ENCODE data around the gene C16orf74. TPM values are rescaled to one million over a fixed set of nuclear protein-coding genes. Genes with fewer than 3 reads are reported as not detected.

C16orf74 gene
- polyA plus RNA-seq, 1 donor, result 1.8 TPM

DNA sequence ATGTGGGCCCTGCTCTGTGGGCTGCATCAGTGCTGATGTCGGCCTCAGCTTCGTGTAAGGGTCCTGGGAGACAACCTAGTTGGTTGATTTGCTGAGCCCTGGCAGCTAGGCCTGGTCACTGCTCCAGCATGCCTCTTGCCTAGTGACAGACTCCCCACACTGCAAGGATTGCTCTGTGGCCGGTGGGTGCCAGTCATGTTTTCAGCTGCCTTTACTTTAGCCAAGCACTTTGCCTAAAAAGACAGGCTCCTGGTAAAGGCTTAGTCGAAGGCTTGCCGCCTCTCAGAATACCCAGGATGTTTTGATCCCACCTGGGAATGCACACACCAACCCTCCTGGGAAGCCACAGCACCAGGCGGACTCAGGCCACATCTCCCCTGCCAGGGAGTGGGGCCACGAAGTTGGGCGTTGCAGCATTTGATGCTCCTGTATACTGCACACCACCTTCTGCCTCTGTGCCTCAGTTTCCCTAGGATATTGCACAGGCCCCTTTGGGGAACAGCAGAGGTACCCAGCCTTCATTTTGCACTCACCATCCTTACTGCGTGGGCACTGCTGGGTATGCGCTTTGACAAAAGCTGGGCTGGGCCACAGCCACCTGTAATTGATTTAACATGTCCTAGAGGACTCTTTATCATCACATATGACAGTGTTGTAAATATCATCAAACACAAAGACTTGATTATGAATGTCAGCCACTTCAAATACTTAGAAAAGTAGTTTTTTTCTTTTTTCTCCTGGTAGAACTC lies 82.0 kb downstream of the C16orf74 start:
- no peak for DNase-seq

DNA sequence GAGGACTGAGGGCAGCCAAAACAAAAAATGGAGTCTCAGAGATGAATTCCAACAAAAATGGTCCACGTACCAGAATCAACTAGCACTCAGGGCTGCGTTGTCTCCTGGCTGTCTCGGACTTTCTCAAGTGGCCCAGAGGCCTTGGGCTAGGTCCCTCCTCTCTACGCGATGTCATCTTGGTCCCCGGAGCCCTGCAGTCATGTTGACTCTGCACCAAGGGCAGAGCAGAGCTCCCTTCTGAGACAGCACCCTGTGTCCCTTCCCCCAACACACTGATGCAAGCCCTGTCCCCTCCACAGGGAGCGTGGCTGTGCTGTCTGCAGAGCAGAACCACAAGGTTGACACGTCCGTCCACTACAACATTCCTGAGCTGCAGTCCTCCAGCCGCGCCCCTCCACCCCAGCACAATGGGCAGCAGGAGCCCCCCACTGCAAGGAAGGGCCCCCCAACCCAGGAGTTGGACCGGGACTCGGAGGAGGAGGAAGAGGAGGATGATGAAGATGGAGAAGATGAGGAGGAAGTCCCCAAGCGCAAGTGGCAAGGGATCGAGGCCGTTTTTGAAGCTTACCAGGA lies 83.0 kb downstream of the C16orf74 start:
- no peak for DNase-seq

DNA sequence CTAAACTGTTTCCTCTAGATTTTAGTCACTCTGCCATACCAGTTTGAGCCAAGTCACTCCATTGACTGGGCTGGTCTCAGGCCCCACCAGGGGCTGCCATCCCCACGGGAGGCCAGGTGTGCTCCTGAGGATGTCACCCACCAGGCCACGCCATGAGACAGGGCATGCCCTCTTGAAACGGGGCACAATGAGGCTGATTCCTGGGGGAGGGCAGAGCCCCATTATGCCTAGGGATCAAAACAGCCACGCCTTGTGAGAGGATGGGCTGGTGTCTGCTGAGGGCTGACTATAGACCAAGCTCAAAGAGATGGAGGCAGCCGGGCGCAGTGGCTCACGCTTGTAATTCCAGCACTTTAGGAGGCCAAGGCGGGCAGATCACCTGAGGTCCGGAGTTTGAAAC lies 83.6 kb downstream of the C16orf74 start:
- no peak for DNase-seq

DNA sequence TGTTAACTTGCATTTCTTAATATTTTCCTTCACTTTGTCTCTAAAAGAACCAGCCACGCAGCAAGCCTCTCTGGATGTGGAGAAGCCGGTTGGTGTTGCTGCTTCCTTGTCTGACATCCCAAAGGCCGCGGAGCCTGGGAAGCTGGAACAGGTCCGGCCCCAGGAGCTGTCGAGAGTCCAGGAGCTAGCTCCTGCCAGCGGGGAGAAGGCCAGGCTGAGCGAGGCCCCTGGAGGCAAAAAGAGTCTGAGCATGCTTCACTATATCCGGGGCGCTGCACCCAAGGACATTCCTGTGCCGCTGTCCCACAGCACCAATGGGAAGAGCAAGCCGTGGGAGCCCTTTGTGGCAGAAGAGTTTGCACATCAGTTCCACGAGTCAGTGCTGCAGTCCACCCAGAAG lies 85.0 kb downstream of the C16orf74 start:
- DNase-seq, result no peak

DNA sequence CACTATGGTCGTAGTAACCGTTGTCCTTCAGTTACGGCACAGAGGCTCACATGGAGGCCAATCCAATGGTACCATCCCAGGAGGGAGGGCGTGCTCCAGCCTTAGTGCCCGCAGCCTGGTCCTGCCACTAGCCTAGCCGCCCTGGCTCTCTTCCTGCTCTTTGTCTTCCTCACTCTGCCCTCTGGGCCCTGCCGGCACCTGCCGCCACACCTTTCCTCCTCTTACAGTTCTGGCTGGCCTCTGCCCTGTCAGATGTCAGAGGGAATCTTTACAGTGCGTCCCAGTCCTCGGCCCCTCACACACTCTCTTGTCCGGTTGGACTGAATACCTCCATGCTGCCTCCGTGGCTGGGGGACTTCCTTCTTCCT lies 85.5 kb downstream of the C16orf74 start:
- DNase-seq, result no peak

DNA sequence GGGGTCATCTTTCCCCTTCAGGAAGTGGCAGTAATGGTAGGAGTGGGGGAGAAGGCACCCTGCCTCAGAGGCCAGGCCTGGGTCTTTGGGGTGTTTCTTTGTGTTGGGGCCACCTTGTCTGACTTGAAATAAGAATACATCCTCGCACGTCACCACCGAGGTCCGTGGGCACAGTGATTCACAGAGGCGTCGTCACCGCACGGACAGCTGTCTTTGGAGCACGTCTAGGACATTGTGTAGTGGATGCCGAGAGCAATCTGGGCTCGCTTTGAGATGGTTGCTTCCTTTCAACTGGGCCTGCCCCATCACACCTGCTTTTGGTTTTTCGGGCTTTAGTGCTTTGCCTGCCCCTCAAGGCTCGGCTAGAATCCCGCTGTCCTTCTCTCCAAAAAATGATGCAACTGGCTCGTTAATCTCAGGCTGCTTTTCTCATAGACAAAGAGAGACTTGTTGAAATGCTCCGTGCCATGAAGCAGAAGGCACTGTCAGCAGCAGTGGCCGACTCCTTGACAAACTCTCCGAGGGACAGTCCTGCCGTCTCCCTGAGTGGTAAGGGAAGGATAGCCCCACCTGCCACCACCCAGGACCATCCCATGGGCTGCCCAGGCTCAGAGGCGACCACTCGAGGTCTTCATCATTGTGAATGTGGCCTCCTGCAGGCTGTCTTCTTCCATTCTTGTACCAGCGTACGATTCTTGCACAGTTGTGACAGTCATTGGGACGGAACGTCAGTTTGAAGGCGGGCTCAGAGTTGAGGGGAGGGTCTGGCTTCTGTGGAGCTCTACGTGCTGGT lies 86.1 kb downstream of the C16orf74 start:
- DNase-seq, result no peak

DNA sequence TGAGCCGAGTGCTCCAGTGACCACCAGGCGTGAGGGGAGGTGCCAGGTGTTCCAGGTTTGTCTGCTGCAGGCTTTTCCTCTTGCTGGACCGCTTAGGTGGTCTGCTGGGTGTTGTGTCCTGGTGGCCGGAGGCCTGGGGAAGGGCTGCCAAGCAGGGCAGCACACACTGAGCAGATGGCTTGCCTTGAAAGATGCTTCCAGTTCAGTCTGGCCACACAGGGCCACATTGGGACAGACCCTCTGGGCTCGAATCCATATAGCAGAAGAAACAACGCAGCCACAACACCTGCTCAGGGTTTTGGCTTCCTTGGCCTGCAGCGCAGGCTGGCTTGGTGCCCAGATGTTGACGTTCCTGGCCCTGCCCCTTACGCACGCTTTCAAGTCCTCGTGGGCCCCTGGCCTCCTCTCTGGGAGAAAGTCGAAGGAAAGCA lies 87.0 kb downstream of the C16orf74 start:
- DNase-seq, result peak; percentile 46

DNA sequence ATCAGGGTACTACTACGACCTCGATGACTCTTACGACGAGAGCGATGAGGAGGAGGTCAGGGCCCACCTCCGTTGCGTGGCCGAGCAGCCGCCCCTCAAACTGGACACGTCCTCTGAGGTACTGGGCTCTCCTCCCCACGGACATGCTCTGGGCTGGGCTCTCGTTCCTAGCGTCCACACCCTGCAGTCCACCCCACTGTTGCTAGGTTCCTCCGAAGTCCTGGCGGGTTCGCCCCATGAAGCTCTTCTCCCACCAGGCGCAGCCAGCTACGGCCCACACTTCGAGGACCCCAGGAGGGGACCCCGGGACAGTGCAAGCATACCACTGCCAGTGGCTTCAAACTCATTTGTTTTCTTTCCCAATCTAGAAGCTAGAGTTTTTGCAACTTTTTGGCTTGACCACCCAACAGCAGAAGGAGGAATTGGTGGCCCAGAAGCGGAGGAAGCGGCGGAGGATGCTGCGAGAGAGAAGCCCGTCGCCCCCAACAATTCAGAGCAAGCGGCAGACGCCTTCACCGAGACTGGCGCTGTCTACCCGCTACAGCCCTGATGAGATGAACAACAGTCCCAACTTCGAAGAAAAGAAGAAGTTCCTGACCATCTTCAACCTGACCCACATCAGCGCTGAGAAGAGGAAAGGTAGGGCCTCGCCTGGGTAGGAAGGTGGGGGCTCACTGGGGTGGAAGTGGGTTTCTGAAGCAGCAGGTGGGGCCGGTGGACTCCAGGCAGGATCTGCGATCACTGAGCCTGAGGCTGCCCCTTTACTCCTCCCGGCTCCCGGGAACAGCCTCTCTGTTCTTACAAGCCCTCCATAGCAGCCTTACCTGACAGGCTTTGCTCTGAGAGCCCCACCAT lies 87.7 kb downstream of the C16orf74 start:
- no peak for DNase-seq

DNA sequence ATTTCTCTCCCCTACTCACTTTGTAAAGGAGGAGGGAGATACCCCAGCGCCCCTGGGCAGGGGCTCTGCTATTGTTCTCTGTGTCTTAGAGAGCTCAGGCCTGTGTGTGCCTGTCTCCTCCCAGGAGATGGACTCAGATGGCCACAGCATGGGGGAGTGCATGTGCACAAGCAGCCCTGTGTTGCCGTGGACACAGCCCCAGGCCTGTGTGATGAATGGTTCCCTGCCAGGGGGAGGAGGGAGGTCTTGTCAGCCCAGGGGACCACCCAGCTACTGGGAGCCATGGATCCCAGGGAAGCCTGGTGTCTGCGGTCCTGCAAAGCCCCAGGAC lies 88.4 kb downstream of the C16orf74 start:
- no peak for DNase-seq

DNA sequence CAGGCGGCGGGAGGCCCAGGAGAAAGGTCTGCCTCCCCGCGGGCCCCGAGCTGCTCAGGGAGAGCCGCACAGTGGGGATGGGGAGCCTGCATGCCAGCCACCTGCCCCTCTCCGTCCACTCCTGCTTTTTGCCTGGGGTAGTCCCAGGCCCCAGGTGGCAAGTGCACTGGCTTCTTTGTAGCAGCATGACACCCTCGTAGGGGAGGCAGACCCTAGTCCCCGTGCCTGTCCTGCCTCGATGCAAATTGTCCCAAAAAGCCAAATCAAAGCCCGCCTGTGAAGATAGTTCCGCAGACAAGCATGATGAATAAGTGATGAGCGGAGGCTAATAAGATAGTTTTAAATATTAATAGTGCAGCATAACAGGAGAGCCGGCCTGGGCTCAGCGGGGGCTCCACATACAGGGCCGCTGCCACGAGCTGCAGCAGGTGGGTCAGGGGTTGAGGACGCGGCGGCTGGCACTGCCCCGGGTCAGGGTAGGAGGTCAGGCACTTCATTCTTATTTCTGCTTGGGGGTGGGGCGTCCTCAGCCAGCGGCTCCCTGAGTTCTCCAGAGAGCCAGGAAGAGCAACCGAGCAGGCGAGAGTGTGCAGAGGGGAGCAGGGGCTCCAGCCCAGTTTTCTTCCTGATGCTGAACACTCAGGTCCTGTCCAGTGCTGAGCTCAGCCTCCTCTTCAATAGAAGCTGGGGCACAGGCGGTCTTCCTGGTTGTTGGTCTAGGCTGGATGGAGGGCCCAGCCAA lies 89.0 kb downstream of the C16orf74 start:
- DNase-seq, result no peak

DNA sequence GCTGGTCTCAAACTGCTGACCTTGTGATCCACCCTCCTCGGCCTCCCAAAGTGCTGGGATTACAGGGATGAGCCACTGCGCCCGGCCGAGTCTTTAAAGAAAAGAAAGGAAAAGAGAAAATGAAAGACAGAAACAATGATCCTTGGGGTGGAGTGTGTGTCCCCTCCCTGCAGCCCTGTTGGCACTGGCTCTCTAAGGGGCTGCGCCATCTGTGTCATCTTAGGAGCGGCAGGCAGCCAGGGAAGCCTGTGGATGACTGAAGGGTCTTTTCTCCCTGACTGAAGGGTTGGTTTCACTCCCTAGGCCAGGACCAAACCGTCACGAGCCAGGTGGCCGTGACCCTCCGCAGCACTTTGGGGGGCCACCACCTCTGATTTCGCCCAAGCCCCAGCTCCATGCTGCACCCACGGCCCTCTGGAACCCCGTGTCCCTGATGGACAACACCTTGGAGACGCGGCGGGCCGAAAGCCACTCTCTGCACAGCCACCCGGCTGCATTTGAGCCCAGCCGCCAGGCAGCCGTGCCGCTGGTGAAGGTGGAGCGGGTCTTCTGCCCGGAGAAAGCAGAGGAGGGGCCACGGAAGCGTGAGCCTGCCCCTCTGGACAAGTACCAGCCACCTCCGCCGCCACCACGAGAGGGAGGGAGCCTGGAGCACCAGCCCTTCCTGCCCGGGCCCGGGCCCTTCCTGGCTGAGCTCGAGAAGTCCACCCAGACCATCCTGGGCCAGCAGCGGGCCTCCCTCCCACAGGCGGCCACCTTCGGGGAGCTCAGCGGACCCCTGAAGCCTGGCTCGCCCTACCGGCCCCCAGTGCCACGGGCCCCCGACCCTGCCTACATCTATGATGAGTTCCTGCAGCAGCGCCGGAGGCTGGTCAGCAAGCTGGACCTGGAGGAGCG lies 89.8 kb downstream of the C16orf74 start:
- DNase-seq, result no peak

DNA sequence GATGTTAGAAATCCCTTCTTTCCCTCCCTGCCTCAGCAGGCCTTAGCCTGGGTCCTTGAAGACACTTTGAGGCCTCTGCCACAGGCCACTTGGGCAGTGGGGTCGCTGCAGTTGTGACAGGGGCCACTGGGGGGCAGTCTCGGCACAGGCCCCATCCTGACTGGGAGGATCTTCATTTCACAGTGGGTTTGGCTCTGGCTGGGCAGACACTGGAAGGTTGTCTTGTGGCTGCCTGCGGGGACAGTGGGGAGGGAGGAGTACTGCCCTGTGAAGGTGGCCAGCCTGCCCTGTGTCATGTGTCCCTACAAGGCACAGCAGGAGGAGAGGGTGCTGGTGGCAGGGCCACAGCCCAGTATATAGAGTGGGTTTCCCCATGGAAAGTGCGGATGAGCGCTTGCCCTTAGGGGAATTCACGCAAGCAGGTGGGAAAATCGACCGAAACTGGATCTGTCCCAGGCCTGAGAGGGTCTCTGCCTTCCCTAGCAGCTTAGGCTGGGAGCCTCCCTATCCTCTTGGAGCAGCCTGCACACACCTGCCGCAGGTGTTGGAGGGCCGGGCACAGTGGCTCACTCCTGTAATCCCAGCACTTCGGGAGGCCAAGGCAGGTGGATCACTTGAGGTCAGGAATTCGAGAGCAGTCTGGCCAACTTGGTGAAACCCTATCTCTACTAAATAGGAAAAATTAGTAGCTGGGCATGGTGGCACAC lies 90.9 kb downstream of the C16orf74 start:
- DNase-seq, result peak; percentile 49

DNA sequence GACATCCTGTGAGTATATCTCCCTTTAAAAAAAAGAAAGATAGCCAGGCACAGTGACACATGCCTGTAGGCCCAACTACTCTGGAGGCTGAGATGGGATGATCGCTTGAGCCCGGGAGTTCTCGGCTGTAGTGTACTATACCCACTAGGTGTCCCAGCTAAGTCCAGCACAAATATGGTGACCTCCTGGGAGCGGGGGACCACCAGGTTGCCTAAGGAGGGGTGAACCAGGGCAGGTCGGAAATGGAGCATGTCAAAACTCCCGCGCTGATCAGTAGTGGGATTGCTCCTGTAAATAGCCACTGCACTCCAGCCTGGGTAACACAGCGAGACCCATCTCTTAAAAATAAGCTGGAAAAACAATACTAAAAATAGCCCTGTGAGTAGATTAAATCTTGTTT lies 91.6 kb downstream of the C16orf74 start:
- DNase-seq, result no peak

DNA sequence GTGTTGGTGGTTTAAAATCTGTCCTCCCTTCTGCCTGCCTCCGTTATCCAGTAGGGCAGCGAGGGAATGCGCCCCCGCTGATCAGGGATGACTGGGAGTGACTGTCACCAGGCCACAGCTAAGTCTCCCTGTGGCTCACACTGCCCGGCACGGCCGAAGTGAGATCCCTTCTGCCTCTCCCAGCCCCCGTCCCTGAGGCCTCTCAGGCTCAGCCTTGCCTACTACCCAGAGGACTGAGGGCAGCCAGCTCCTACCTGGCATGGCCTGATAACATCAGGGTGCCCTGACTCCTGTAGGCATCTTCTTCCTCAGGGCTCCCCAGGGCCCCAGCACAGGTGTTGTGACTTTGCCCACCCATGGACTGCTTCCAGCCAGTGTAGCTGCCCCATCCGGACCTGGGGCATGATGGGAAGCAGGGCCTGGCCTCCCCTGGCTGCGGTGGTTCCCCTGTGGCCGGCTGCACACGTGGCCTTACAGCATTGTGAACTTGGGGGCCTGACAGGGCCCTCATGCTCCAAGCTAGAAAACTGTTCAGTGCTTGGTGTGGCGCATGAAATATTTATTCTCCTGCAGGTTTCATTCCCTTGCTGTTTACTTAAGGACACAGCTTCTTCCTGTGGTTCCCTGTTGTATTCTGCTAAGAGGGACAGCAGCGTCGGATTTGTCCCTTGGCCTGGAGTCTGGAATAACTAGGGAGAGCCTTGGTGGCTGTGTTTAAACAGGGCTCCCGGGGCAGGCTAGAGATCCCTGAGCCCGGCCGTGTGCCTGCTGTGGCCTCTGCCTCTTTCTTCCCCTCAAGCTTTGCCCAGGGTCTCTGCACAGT lies 92.2 kb downstream of the C16orf74 start:
- DNase-seq, result no peak

DNA sequence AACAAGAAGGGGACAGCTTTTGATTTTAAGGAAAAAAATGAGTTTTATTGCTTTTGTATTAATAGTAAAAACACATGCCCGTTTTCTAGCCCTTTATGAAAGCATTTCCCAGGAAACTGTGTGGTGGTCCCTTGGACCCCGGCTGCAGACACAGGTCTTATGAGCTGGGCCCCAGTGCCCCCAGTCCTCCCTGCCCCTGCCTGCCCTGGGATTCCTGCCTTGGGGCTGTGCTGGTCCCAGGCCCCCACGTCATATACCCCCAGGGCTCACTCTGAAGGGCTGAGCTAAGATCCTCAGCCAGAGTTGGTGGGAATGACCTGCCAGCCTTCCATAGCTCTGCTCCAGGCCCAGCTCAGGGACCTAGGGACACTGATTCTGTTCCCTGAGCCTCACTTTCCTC lies 92.9 kb downstream of the C16orf74 start:
- DNase-seq, result no peak

Data from hindlimb muscle (tissue), 1 donor.